CD4-positive, alpha-beta T cell treated with Interferon alpha-2 for 1 hour (primary cell): Measurements from ENCODE around the gene TEX2.
A peak's percentile ranks its signal among the peaks of the same experiment; 100 is the strongest.
"Not testable (repeated sequence)": the region's sequence is repeated elsewhere in the genome, so short reads cannot be mapped to it uniquely, and the experiment has no call there.

Source experiments
- DNase-seq, 2 donors: peaks; one replicate each; pipeline ENCODE4 v3.0.0-alpha.2; 2020 to 2022

Gene TEX2

DNA sequence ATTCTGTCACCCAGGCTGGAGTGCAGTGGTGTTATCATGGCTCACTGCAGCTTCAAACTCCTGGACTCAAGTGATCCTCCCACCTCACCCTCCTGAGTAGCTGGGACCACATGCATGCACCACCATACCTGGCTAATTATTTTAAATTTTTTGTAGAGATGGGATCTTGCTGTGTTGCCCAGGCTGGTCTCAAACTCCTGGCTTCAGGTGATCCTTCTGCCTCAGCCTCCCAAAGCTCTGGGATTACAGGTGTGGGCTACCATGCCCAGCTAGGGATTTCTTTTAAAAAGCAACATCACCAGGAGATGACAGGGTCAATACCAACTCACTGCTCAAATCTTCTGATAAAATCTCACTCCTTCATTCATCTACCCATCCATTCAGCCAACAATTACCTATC lies 54.4 kb downstream of the TEX2 start:
- DNase-seq, result not testable (repeated sequence)

GRCh38 chr17:64205804-64206203 lies 57.3 kb downstream of the TEX2 start:
- no peak for DNase-seq

DNA sequence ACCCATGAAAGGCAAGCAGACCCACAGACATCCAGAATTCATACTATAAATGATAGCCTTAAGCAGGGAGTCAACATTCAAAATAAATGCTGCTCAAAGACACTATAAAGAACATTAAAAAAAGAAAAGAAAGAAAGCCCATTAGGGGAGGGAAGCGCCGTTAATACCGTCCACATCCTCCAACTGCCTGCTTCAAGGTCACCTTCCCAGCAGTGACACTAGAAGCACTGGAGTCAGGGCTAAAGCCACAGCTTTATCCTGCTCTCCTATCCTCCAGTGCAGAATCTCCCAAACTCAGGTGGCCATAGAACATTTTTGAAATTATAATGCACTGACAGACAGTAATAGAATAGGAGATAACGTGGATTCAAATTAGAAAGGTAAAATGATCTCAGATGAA lies 59.4 kb downstream of the TEX2 start:
- no peak for DNase-seq

DNA sequence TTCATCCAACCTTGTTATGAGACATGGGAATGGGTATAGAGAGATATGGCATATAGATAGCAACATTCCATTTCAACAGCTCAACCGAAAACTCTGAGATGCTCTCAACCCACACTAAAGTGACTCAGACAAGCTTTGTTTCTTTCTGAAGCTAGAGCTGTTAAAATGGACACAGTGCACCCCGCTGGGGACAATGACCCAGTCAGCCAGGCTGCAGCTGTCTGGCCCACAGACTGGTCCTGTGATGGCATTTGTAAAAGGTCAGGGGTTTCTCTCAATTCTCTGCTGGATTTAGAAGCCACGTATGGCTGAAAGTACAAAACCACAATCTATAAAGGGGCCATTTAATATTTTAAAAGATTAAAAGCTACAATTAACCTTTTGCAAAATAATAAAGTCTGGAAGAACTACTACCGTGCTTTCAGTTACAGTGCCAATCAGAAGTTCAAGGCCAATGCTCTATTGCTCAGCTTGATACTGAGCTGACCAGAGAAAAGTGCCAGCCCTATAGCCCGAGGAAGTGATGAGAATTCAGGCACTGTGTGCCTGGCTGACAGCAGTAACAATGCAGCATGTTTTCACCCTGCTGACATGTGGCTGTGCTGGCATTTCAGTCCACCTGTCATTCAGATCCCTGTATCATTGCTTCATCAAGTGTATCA lies 60.2 kb downstream of the TEX2 start:
- DNase-seq, result no peak

DNA sequence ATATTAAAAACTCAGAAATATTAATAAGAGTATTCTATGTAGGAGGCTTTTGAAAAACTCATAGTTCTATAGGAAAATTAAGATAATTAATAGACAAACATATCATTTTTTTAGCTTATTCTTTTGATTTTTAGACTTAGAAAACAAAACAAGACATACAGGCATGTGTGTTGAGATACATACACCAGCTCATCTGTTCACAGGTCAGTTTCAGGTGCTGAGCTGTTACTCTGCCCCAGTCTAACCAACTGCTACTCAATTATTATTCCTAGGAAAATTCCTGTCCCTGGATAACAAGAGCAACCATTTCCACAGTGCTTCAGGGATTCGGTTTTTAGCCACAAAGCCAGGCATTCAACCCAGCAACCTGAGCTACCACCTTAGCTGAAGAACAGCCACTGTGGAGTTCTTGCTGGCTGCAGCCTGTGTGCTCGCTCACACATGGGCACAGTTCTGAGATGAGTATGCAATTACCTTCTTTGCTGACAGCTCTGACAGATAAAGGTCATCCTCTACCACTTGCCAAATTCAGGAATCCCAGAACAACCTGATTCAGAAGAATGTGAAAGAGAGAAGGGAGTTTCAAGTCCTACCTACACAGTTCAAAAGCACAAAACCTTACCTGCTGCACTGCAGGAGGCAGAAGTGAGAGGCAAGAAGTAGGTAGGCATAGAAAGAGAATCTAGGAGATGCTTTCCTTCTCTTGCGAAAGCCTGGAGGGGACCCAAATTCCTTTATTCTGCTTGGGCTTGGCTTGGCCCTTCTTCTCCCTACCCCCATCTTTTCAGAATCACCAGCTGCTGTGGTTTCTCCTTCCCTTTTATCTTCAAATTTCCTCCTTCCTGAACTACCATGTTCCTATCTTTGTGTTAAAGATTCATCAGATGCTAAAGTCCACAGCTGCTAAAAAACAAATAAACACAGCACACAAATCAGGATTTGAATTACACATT lies 62.7 kb downstream of the TEX2 start:
- no peak for DNase-seq

DNA sequence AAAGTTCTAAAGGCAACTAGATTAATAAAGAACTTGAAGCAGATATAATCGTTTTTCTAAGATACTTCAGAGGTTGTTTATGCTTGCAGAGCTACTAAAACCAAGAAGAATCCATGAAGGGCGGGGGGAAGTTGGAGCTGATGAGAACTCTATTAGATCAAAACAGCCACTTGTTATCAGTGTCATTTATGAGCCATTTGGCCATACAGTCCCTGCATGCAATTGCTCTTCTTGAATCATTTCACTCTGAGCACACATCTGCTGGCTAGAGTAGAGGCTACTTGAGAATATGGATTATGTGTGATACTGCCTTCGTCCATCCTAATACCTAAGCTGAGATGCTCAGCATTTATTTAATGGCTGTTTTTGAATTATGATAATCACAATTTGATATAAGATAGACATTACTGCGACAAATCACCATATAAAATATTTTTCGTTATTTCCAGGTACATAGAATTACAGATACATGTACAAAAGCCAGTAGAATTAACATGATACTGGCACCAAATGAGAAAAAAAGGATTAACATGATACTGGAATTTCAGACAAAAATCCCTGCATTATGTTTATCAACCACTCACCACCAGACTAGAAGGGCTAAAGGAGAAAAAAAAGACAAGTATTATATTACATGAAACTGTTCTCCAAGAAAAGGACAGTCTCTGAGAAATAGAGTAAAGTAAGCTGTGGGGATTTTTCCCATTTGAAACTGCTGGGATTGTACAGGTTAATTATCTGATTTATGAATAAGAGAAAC lies 64.5 kb downstream of the TEX2 start:
- DNase-seq, result no peak

DNA sequence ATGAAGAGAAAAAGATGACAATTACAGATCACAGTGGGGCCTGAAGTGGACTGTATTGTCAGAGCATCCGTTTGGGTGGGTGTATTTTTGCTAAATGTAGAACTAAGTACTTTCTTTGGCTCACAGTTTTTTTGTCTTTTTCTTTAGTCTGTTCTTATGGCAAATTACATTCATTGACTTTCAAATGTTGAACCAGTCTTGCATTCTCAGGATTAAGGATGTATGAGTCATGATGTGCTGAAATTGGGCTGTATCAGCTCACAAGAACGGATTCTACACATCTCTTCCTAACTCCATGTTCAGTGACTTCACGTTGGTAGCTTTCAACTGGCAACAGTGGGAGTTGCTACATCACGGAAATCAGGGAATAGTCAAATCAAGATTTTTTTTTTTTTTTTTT lies 66.5 kb downstream of the TEX2 start:
- no peak for DNase-seq

- no peak for DNase-seq
Measured at GRCh38 chr17:64193561-64193960, 69.5 kb downstream of the TEX2 start.

GRCh38 chr17:64192589-64192988 lies 70.5 kb downstream of the TEX2 start:
- DNase-seq, result no peak

GRCh38 chr17:64190472-64190871 lies 72.6 kb downstream of the TEX2 start:
- no peak for DNase-seq

DNA sequence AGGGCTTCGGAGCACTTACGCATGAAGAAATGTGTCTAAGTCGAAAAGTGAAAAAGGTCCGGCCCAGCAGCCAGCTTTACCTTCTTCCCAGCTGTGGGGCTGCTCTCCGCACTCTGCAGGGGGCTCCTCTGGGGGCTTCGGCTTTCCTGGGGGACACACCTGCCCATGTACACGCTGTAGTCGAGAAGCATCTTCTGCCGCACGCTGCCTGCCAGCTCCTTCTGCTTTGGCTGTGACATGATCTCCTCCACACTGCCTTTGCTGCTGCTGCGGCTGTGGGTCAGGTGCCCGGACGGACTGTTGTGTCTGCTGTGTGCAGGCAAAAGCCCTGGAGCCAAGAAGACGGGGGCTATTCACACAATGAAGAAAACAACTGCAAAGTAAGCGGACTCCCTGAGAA lies 75.0 kb downstream of the TEX2 start:
- no peak for DNase-seq

GRCh38 chr17:64187093-64187895 lies 75.8 kb downstream of the TEX2 start:
- DNase-seq, result no peak

- DNase-seq, result no peak
Measured at GRCh38 chr17:64186171-64187092, 76.6 kb downstream of the TEX2 start.

- DNase-seq, result peak in 1 of 2 donors; percentile 2
Measured at GRCh38 chr17:64185557-64185956, 77.5 kb downstream of the TEX2 start.

DNA sequence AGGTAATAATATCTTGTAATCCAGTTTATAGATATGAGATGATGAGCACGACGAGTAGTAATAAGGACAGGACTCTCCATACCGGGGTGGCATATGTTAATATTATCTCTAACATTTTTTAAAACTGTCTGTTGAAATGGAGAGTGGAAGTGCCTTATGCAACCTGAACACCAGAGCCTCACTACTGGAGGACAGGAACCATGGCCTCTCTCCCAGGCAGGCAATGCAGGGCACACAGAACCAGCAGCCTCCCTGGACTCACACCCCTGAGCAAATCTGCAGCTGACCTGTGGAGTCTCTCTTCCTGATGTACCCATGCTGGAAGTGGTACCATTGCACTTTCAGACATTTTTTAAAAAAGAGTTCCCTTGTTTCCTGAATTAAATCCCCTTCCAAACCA lies 78.0 kb downstream of the TEX2 start:
- no peak for DNase-seq

- no peak for DNase-seq
Measured at GRCh38 chr17:64183815-64184214, 79.2 kb downstream of the TEX2 start.

DNA sequence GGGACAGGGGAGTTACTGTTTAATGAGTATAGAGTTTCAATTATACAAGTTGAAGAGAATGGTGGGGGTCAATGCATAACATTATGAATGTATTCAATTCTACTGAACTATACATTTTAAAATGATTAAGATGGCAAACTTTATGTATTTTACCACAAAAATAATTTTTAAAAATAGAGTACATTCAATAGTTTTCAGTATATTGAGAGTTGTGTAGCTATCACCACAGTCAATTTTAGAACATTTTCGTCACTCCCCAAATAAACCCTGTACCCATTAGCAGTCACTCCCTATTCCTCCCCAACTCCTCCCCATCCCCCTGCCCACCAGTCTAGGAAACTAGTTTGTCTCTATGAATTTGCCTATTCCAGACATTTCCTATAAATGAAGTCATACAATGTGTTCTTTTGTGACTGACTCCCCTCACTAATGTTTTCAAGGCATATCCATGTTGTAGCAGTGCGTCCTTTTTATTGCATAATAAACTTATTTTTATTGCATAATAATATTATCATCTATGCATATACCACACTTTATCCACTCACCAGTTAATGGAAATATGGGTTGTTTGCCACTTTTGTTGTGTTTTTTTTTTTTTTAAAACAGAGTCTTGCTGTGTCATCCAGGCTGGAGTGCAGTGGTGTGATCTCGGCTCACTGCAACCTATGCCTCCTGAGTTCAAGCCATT lies 80.6 kb downstream of the TEX2 start:
- no peak for DNase-seq

DNA sequence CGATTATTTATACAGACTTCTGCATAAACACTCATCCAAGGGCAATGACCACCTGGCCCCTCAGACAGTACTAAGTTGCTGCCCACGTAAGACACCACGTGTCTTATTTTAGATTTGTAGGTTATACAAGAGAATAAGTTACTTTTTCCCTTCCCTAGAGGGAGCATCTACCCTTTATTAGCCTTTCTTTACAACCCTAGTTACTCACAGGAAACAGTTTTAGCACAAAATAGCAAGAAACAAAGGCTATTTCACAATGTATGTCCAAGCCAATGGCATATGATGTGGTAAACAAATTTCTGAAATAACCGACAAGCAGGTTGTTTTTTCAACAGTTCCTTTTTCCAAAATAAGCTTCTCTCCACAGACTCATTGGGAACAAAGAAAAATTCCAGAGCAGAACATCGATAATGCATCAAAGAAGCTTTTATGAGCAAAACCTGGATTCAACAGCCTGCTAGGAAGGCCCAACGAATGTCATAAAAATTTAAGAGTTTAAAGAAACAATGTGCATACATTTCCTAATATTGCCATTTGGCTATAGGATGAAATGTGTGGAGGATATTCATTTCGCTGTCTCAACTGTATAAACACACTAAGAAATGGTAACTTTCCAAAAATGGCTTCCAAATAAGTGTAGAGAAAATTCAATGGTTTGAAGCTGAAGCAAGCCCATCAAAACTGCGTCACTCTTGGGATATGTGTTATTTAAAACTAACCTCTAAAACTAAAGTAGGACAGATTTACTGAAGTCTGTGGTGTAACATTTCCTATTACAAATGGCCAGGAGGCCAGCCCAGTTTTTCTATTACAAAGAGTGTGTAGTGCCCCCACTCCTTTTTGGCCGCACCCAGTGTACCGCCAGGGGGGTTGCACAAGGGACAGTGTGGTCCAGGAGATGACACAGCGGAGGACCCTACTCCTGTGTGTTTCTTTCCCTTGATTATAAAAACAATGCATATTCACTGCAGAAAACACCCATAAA lies 82.7 kb downstream of the TEX2 start:
- peak in 1 of 2 donors; percentile 16 for DNase-seq

GRCh38 chr17:64179024-64179423 lies 84.0 kb downstream of the TEX2 start:
- not testable (repeated sequence) for DNase-seq
